ENCODE results near the gene SAMD11.

Gene SAMD11

DNA sequence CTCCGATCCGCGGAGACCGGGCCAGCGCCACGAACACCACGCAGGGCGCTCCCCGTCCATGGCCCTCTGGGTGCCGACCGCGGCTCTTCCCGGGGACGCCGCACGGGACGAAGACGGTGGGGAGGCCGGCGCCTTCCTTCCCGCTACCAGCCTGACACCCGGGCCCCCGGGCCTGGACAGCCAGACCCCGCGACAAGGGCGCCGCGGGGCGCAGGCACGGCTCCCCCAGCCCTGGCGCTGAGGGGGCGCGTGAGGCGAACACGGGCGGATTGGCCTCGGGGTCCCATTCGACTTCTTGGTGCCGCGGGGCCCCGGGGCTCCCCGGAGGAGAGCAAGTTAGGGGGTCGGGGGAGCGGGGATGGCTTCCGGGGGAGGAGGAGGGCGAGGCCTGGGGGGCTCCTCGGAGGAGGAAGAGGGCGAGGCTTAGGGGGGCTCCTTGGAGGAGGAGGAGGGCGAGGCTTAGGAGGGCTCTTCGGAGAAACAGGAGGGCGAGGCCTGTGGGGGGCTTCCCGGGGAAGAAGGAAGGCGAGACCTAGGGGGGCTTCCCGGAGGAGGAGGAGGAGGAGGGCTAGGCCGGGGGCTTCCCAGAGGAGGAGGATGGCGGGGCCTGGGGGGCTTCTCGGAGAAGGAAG lies 36.1 kb downstream of the SAMD11 start:
- TF ChIP-seq, protein P1, sequence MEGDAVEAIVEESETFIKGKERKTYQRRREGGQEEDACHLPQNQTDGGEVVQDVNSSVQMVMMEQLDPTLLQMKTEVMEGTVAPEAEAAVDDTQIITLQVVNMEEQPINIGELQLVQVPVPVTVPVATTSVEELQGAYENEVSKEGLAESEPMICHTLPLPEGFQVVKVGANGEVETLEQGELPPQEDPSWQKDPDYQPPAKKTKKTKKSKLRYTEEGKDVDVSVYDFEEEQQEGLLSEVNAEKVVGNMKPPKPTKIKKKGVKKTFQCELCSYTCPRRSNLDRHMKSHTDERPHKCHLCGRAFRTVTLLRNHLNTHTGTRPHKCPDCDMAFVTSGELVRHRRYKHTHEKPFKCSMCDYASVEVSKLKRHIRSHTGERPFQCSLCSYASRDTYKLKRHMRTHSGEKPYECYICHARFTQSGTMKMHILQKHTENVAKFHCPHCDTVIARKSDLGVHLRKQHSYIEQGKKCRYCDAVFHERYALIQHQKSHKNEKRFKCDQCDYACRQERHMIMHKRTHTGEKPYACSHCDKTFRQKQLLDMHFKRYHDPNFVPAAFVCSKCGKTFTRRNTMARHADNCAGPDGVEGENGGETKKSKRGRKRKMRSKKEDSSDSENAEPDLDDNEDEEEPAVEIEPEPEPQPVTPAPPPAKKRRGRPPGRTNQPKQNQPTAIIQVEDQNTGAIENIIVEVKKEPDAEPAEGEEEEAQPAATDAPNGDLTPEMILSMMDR (conservative IDR thresholded peaks at IDR 0.05): no peak
- peak overlapping the region; percentile 79; the same call in 1 of the 2 replicates for H3K27ac ChIP-seq

DNA sequence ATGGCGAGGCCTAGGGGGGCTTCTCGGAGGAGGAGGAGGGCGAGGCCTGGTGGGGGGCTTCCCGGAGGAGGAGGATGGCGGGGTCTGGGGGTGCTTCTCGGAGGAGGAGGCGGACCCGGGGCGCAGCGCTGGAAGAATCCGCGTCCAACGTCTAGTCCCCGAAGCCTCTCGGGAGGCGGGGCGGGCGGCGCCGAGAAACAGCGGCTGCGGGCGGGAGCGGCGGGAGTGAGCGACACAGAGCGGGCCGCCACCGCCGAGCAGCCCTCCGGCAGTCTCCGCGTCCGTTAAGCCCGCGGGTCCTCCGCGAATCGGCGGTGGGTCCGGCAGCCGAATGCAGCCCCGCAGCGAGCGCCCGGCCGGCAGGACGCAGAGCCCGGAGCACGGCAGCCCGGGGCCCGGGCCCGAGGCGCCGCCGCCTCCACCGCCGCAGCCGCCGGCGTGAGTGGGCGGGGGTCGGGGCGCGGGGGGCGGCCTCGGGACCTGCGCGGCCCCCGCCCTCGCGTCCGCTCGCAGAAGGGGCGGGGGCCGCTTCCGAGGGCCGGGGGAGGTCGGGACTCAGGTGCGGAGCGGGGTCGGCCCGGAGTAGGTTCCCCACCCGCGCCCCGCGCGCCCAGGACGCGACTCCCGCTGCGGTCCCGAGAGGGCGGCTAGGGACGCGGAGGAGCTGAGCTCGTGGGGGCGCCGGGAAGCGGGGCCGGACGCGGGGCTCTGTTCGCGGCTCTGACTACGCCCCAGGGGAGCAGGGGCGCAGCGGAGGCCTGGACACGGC lies 36.8 kb downstream of the SAMD11 start, which contains the start of gene KLHL17:
Gene KLHL17, plus strand, starts transcription at position 222 of the 769 bp plus-strand sequence. Its CDS starts 110 bp downstream, at position 332.
- TF ChIP-seq, protein P1 (conservative IDR thresholded peaks at IDR 0.05): no peak
- H3K27ac ChIP-seq: peak within 1 kb of the TSS; percentile 79; the same call in 1 of the 2 replicates

DNA sequence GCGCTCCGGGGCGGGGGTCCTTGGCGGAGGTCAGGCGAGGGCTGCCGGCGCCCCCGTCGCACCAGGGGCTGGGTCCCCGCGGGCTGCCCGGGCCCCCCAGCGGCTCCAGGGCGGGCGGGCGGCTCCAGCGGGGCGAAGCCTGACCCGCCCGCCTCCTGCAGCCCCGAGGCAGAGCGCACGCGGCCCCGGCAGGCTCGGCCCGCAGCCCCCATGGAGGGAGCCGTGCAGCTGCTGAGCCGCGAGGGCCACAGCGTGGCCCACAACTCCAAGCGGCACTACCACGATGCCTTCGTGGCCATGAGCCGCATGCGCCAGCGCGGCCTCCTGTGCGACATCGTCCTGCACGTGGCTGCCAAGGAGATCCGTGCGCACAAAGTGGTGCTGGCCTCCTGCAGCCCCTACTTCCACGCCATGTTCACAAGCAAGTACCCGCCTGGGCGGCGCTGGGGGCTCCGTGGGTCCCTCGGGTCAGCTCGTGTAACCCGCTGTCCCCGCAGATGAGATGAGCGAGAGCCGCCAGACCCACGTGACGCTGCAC lies 37.5 kb downstream of the SAMD11 start:
- peak overlapping the region; percentile 79; the same call in 1 of the 2 replicates for H3K27ac ChIP-seq
- TF ChIP-seq, protein P1 (conservative IDR thresholded peaks at IDR 0.05): no peak

DNA sequence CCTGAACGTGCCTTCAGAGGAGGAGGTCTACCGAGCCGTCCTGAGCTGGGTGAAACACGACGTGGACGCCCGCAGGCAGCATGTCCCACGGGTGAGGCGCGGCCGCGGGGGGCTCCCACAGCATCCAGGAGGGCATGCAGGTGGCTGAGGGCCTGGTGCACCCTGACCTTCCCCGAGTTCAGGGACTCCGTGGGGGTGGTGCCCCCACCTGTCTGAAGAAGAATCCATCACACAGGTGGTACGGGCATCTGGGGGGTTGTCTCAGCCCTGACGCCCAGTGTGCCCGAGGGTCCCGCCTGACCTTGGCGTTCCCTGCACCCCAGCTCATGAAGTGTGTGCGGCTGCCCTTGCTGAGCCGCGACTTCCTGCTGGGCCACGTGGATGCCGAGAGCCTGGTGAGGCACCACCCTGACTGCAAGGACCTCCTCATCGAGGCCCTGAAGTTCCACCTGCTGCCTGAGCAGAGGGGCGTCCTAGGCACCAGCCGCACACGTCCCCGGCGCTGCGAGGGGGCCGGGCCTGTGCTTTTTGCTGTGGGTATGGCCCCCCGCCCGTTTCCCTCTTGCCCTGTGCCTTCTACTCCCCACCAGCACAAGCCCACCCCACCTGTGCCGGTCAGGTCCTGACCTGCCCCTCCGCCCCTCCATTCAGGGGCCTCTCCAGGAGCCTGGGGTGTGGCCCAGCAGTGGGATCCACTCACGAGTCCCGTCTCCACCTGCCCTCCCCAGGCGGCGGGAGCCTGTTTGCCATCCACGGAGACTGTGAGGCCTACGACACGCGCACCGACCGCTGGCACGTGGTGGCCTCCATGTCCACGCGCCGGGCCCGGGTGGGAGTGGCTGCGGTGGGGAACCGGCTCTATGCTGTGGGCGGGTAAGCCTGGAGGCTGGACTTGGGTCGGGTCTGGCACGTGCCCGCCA lies 38.9 kb downstream of the SAMD11 start:
- TF ChIP-seq, protein P1 (conservative IDR thresholded peaks at IDR 0.05): no peak
- H3K27ac ChIP-seq: no peak overlapping the region

DNA sequence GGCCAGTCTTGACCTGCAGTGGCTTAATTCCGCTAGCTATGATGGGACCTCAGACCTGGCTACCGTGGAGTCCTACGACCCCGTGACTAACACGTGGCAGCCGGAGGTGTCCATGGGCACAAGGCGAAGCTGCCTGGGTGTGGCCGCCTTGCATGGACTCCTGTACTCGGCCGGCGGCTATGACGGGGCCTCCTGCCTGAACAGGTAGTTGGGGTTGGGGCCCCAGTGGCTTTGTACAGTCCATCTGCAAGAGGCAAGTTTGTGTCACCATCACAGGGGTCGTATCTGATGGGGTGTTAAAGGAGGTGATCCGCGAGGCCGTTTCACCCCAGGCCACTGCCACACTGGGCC lies 39.6 kb downstream of the SAMD11 start:
- H3K27ac ChIP-seq: no peak overlapping the region
- TF ChIP-seq, protein P1 (conservative IDR thresholded peaks at IDR 0.05): no peak

DNA sequence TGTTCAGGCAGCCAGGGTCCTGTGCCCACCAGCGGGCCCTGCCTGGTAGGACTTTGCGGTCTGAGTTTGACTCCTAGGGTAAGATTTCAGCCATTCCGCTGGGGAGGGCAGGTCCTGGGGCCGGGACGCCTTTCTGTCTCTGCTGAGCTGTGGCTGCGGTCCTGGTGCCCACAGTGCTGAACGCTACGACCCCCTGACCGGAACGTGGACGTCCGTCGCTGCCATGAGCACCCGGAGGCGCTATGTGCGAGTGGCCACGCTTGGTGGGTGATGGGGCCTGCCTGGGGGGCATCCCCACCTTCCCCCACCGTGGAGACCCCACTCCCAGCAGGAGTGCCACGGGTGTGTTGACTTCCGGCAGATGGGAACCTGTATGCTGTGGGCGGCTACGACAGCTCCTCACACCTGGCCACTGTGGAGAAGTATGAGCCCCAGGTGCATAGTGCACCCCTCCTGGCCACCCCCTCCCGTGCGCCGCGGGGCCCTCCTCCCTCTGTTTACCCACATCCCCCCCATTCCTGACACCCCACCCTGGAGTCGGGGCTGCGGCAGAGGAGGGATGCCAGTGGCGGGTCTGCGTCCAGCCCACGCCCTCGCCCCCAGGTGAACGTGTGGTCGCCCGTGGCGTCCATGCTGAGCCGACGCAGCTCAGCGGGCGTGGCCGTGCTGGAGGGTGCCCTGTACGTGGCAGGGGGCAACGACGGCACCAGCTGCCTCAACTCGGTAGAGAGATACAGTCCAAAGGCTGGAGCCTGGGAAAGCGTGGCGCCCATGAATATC lies 40.2 kb downstream of the SAMD11 start:
- H3K27ac ChIP-seq: no peak overlapping the region

More for the DNA sequence above, 40.2 kb downstream of the SAMD11 start:
- TF ChIP-seq, protein P1 (conservative IDR thresholded peaks at IDR 0.05): no peak

Data from VCaP (cell line).